Stimulated activated CD4-positive, alpha-beta T cell treated with anti-CD3 and anti-CD28 coated beads, TNF-alpha, amount 100 ng/mL, for 4 hours (primary cell): ENCODE measurements around the gene KRTAP5-3.
"Not testable (repeated sequence)": the region's sequence is repeated elsewhere in the genome, so short reads cannot be mapped to it uniquely, and the experiment has no call there.

Experiments
- DNase-seq, 3 experiments: peaks; one replicate each; pipeline ENCODE4 v3.0.0-alpha.2; 2020; ENCODE audit warnings: low read depth in 3 of 3

KRTAP5-3 gene

GRCh38 chr11:1608363-1608762 is at the start of gene KRTAP5-3:
KRTAP5-3 (minus strand) TSS chr11:1608463; CDS start chr11:1608385, 78 bp downstream.
- no peak for DNase-seq

GRCh38 chr11:1656670-1657069 is 48.4 kb upstream of the KRTAP5-3 start:
- DNase-seq, result no peak

- DNase-seq, result no peak
These were observed 47.8 kb upstream of the KRTAP5-3 start for GRCh38 chr11:1656061-1656441.

GRCh38 chr11:1655168-1656060 is 47.2 kb upstream of the KRTAP5-3 start:
- no peak for DNase-seq

GRCh38 chr11:1654388-1655167 is 46.3 kb upstream of the KRTAP5-3 start:
- no peak for DNase-seq

GRCh38 chr11:1653541-1654387 is 45.5 kb upstream of the KRTAP5-3 start:
- no peak for DNase-seq

GRCh38 chr11:1652771-1653540 is 44.7 kb upstream of the KRTAP5-3 start:
- DNase-seq, result peak; percentile 52 to 74 (median 60)

GRCh38 chr11:1652442-1652770 is 44.1 kb upstream of the KRTAP5-3 start:
- DNase-seq, result no peak

GRCh38 chr11:1652026-1652425 is 43.8 kb upstream of the KRTAP5-3 start:
- DNase-seq, result no peak

GRCh38 chr11:1651411-1651980 is 43.2 kb upstream of the KRTAP5-3 start:
- DNase-seq, result no peak

- DNase-seq, result no peak
These were observed 42.6 kb upstream of the KRTAP5-3 start for GRCh38 chr11:1650918-1651262.

- DNase-seq, result no peak
These were observed 42.0 kb upstream of the KRTAP5-3 start for GRCh38 chr11:1650034-1650917.

GRCh38 chr11:1648653-1649420 is 40.6 kb upstream of the KRTAP5-3 start:
- DNase-seq, result no peak

- no peak for DNase-seq
These were observed 39.8 kb upstream of the KRTAP5-3 start for GRCh38 chr11:1647901-1648652.

GRCh38 chr11:1646540-1646939 is 38.3 kb upstream of the KRTAP5-3 start:
- not testable (repeated sequence) for DNase-seq

- no peak for DNase-seq
These were observed 37.1 kb upstream of the KRTAP5-3 start for GRCh38 chr11:1645357-1645821.

GRCh38 chr11:1644601-1645356 is 36.5 kb upstream of the KRTAP5-3 start:
- DNase-seq, result no peak
